DMS153 (cell line): ENCODE data around the gene SORBS1.

ENCODE experiments used
- DNase-seq: peaks from one replicate; lab custom pipeline; 2025; lab: John Stamatoyannopoulos, UW

SORBS1 gene

DNA sequence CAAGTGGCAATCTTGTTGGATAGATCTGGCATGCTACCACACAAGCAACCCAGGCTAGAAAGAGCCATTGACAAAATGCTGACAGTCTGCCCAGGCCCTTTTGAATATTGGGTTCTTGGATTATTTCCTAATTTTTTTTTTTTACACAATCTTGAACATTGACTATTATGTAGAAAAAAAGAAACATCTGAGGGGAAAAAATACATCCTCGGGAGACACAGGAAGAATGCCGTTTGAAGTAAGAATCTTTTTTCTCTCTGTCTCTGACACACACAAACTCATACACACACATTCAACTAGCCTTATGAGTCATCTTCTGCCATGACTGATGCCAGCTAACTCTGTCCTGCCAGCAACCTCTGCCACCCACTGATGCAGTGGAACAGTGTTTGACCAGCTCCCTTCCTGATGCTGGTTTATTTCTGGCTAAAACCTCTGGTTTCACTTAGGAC, 47.2 kb downstream of the SORBS1 start:
- no peak for DNase-seq

- peak; percentile 31 for DNase-seq
These were observed 48.1 kb downstream of the SORBS1 start for GRCh38 chr10:95513008-95513589.

- DNase-seq, result no peak
These were observed 49.9 kb downstream of the SORBS1 start for GRCh38 chr10:95511314-95511713.

- no peak for DNase-seq
These were observed 51.9 kb downstream of the SORBS1 start for GRCh38 chr10:95509251-95509650.

- DNase-seq, result no peak
These were observed 52.4 kb downstream of the SORBS1 start for GRCh38 chr10:95508730-95509129.

DNA sequence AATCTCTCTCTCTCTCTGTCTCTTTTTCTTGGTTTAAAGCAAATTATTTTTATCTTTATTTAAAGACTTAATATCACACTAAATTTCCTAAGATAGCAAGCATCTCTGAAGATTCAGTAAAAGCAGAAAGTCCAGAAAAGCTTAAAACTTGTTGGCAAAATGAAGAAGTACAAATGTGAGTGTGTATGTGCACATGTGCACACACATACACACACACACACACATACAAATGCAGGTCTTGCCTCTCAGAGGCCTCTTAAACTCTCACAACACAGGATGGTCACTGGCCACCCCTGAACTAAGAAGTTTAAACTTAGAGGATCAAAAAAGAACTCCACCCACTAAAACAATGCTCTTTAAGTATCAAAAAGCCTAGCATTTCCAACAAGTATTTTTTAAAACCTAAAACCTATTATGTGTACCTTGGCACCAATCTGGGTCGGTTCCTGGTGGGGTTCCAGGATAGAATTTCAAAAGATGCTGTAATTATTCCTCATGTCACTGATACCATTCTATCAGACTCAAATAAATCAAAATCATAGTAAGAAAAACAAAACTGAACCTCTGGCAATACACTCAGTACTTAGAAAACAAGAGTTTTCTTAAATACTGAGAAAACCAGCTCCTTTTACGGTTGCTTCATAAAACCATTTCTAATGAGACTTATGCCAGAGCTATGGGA, 55.0 kb downstream of the SORBS1 start:
- no peak for DNase-seq

- DNase-seq, result no peak
These were observed 55.5 kb downstream of the SORBS1 start for GRCh38 chr10:95505641-95506040.

DNA sequence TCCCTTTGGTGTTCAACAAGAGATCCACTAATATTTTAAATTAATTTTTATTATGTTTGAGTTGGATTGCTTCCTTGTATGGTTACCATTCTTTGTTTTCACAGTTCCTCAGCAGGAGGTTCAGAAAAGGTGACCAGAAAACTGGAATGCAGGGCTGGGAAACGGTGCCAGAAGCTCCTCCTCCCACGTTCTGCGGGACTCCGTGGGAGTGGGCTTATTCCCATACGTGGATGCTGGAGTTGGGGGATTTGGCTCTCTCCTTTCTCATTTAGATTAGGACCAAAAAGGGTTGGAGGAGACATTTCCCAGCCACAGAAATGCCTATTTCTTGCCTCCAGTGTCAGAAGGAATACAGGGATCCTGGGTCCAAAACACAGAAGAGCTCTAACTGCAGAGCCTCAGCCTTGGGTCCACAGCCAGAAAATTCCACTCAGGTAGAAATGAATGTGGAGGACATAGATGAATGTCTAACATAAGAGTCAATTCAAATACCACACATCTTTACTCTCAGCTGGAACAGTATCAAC, 56.0 kb downstream of the SORBS1 start:
- no peak for DNase-seq

DNA sequence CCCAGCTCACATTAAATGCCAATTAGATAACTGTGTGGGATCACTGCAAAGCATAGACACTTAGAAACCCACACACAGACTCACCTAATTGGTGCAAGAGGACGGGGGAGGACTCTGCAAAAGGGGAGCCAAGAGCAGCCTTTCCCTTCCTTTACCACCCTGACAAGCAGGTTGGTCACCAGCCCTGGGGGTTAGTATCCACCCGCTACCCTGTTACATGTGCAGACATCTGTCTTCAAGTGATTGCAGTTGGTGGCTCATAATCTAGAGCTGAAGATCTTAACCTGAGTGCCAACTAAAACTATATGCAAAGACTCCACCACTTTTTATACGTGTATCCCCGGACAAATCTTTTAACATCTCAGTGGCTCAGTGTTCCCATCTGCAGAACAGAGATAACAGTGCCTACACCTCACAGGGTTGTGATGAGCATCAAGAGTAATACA, 56.9 kb downstream of the SORBS1 start:
- DNase-seq, result no peak

- no peak for DNase-seq
These were observed 57.6 kb downstream of the SORBS1 start for GRCh38 chr10:95503526-95503925.

GRCh38 chr10:95503001-95503400, 58.2 kb downstream of the SORBS1 start:
- DNase-seq, result no peak

DNA sequence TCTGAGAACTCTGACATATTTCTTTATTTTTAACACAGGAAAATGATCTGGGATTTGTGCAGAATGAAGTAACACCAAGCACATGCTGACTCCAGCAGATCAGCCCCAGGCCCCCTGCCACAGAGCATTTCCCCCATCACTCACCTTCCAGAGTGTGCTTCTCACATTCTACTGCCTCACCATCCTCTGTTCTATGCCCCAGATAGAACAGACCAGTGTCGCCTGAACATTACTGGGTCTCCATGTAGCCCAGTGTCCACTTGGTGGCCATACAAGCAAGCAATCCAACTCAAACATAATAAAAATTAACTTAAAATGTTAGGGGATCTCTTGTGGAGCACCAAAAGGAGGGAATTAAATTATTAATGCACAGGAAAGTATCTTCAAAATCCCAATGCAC, 58.8 kb downstream of the SORBS1 start:
- DNase-seq, result no peak

DNA sequence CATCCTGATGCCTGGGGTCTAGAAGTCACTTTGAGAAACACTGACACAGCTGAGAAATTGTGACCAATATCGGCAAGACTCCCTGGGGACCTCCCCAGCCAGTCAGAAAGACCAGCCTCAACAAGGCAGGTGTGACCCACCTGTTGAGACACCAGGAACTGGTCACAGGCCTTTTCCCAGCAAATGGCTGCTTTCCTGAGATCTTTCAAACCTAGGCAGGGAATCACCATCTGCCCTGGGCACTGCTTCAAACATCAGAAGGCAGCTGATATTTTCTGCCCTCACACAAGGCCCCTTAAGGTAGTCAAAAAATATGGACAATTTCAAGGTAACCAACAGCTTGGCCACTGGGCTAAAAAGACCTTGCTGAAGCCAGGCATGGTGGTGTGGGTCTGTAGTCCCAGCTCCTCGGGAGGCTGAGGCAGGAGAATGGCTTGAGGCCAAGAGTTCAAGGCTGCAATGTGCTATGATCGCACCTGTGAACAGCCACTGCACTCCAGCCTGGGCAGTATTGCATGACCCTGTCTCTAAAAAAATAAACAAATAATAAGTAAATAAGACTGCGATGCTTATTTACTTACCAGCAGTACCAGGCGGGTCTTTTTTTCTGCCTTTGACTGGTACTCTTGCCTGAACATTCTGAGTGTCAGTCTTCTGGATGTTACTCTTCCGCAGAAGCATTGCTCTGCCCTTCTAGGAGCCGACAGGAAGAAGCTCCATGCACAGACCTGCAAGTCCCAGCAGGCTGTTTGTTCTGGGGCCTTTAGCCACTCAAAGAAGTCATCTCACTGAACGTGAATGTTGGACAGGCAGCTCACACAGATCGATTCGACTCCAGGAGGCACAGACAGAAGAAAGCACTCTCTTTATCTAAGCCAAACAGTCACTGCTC, 59.7 kb downstream of the SORBS1 start:
- no peak for DNase-seq

DNA sequence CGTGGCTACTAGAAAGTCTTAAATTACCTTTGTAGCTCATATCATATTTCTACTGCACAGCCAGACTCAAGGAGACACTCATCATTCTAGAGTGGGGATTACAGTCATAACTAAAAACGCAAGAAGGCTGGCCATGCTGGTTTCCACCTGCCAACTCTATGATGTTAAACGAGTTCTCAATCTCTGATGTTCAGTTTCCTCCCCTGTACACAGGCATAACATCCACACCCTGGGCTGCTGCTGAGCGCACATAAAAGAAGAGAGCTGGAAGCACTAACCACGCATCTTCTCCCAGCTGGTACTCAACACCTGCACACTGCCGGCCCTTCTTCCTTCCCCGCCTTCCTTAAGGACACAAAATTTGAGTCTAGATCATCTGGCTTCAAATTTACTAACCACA, 60.5 kb downstream of the SORBS1 start:
- DNase-seq, result no peak

- no peak for DNase-seq
These were observed 61.1 kb downstream of the SORBS1 start for GRCh38 chr10:95500097-95500496.

GRCh38 chr10:95499482-95499989, 61.6 kb downstream of the SORBS1 start:
- DNase-seq, result no peak

DNA sequence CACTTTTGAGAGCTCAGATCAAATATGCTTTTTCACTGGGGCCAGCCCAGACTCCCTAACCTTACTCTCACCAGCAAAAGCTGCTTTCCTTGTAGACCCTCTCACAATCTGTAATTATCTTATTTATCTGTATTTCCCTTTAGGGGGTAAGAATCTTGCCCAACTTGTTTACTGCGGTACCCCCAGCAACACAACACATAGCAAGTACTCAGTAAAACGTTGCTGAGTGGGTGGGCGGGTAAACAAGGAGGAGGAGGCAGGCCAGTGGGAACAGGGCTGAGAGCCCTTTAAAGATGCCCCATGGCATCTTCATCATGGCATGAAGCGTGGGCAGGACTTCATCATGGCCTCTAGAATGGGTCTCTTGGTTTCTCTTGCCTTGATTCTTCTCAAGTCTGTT, 64.2 kb downstream of the SORBS1 start:
- DNase-seq, result no peak

DNA sequence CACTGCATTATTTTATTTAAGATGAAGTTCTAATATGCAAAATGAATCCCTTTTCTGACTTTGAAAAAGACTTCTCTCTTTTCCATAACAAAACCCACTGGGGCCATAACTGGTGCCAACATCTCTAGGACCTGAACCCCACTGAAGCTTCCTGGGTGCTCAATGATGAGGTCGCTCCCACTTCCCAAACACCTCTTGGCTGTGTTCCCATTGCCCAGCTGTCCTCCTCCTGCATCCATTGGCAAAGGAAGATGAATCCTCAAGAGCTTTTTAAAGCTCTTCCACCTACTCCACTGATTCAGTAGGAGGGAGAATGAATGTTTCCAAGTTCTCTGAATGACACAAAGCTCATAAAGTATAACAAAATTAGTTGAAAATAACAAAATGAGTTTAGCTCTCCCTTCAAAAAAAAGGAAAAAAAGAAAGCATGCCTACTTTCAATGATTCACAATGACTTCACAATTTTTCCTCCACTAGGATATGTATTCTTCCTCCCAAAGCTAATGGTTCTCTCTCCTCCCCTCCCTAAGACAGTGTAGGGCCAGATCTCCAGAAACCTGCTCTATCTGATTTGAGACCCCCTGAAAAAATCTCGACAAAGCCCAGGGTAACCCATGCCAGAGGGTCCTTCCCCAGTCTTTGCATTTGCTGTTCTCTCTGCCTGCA, 64.8 kb downstream of the SORBS1 start:
- no peak for DNase-seq

- no peak for DNase-seq
These were observed 67.3 kb downstream of the SORBS1 start for GRCh38 chr10:95493862-95494261.

DNA sequence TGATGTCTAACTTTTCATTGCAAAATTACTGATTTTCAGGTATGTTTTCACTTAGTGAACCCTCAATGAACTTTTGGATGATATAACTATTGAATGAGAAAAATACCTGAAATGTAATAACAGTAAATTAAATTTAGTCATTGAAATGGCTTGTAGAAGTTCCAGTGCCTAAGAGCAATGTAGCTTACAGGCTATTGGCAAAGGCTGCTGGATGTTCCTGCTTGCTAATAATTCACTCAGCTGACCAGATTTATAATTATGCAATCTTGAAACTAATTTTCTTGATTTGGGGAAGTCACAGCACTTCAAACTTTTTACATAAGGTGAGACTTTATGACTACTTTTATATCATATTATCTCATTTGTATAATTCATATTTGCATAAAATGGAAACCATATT, 73.2 kb downstream of the SORBS1 start:
- no peak for DNase-seq

- no peak for DNase-seq
These were observed 75.9 kb downstream of the SORBS1 start for GRCh38 chr10:95485056-95485844.
